T-helper 9 cell (primary cell): ENCODE measurements around the gene VAT1.

ENCODE experiments used
- DNase-seq: peaks from one replicate; pipeline ENCODE4 v3.0.0-alpha.2; 2020

The VAT1 gene

DNA sequence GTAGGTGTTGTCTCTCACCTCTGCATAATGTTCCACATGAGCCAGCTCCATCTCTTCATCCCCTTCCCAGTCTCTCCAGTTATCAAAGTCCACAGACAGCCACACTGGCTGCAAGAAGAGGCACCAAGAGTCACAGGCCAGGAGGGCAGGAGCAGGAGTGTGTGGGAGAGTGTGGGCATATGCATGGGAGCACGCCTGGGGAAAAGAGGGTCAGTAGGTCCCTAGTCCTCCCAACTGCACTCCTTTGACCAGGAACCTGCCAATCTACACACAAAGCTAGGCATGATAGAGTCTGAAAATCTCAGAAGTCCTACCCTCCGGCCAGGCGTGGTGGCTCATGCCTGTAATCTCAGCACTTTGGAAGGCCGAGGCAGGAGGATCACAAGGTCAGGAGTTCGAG, 50.6 kb downstream of the VAT1 start:
- DNase-seq, result no peak

DNA sequence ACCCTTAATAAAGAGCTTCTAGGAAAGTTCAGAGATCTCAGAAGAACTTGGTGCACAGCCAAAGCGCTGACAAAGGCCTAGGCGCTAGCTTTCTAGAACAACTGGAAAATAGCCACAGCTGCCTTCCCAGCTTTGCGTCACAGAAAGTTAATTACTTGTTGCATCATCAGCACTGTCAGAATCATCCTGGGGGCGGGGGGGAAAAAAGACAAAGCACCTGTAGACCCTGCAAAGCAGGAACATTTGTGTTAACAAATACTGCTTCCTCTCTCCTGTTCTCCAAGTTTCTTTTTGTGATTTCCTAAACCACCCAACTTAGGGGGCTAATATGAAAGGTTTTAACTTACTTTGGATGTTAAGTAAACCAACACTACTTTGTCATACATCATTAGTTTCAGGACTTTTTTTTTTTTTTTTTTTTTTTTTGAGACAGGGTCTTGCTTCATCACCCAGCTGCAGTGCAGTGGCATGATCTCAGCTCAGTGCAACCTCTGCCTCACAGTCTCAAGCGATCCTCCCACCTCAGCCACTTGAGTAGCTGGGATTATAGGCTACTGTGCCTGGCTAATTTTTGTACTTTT, 53.1 kb downstream of the VAT1 start:
- no peak for DNase-seq

DNA sequence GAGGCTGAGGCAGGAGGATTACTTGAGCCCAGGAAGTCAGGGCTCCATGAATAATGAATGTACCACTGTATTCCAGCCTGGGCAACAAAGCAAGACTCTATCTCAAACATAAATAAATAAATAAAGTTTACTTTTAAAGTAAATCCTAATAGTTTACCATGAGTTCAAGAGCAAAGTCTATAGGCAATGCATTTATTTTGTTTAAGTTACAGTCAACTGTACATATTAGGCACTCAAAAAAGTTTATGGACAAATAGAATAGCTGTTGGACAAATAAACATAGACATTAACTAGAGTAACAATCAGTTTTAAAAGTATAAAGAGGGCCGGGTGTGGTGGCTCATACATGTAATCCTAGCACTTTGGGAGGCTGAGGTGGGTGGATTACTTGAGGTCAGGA, 54.3 kb downstream of the VAT1 start:
- DNase-seq, result no peak
